AG04449 (cell line): ENCODE data around the gene PTTG1.

Experiments used
- CTCF ChIA-PET: fragments of 350-600 bp; formaldehyde crosslinking; extraction: SDS; loops from one replicate; lab custom pipeline; 2021; ENCODE audit warnings: antibody characterized with exemption; lab: Yijun Ruan, JAX
- POLR2A ChIA-PET: fragments of 400-600, 350-600 bp; formaldehyde crosslinking; extraction: SDS; loops from one replicate; lab custom pipeline; 2020; ENCODE audit warnings: antibody characterized with exemption, inconsistent platforms; lab: Yijun Ruan, JAX
- DNase-seq: peaks from one replicate; pipeline ENCODE4 v3.0.0-alpha.2; 2010; ENCODE audit warnings: low read depth, low spot score
- H3K4me3 ChIP-seq: 2 replicates; pipeline ENCODE4 v1.5.1; 2011; ENCODE audit warnings: low read depth, mild to moderate bottlenecking, control low read depth, low read length
- TF ChIP-seq, protein P1 (sequence below): IDR thresholded peaks from one replicate; pipeline ENCODE4 v1.5.1; 2011; ENCODE audit warnings: mild to moderate bottlenecking, moderate library complexity, low read length, control low read depth, inconsistent platforms; ENCODE audit not compliant: insufficient read depth; ENCODE audit errors: missing control alignments

PTTG1 gene

DNA sequence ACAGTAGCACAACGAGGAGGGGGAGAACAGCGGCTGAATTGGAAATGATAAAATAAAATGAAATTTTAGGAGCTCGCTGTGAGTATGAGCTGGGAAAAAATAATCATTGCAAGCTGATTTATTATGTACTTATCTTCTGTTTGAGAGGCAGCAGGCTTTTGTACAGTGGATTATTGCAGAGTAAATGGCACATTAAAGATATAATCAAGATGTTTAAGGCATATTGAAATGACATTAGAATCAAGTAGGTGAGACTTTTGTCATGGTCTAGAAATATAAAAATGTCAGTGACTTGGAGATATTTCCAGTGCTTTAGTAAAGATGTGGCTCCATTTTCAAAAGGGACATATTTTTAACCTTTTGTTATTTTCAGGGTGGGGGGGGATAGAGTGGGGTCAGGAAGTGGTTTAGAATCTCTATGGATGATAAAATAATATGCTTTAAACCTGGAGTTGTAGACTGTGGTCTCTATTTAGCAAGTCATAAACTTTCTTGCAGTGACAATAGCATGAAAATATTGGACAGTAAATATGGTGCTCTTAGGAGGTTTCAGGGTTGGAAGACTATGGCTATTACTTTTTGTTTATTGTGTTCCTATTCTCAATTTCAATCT, 46.8 kb downstream of the PTTG1 start:
- no peak overlapping the region for H3K4me3 ChIP-seq
- ChIA-PET CTCF (interaction anchor here (6.1 kb wide), 1 partner anchor 29 kb away, joined by 52 read pairs; no protein-coding TSS in a partner anchor), POLR2A (no interaction called here)
- DNase-seq = no peak
- TF ChIP-seq, protein P1, sequence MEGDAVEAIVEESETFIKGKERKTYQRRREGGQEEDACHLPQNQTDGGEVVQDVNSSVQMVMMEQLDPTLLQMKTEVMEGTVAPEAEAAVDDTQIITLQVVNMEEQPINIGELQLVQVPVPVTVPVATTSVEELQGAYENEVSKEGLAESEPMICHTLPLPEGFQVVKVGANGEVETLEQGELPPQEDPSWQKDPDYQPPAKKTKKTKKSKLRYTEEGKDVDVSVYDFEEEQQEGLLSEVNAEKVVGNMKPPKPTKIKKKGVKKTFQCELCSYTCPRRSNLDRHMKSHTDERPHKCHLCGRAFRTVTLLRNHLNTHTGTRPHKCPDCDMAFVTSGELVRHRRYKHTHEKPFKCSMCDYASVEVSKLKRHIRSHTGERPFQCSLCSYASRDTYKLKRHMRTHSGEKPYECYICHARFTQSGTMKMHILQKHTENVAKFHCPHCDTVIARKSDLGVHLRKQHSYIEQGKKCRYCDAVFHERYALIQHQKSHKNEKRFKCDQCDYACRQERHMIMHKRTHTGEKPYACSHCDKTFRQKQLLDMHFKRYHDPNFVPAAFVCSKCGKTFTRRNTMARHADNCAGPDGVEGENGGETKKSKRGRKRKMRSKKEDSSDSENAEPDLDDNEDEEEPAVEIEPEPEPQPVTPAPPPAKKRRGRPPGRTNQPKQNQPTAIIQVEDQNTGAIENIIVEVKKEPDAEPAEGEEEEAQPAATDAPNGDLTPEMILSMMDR = no peak

DNA sequence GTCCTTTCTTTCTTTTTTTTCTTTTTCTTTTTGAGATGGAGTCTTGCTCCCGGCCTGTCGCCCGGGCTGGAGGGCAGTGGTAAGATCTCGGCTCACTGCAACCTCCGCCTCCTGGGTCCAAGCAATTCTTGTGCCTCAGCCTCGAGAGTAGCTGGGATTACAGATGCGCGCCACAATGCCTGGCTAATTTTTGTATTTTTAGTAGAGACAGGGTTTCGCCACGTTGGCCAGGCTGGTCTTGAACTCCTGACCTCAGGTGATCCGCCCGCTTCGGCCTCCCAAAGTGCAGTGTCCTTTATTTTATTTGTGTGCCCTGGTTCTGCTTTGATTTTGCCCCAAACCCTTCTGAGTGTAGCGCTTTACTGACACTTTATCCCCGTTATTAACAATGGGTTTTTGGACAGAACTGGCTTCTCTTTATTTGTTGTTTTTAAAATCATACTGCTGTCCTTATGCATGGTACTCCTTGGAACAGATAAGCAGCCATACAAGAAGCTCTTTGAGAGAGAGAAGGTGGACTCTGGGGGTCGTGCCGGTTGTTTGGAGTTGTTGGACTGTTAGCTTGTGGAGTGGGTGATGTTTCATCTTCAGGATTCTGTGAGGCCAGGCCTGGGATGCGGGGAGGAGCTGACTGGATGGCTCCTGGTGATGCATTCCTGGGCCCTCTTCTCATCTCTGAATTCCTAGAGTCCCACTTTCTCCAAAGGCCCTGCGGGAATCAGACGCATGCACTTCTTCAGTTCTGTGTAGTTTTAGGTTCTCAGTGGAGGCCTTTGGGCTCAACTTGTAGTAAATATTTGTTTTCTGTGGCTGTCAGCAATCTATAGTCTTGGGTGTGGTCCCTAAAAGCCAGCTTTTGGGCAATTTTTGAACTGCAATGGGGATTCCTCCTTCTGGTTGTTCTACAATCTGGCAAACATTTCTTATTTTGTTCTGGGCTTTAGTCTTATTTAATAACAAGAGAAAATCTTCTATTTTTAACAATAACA, 47.8 kb downstream of the PTTG1 start:
- TF ChIP-seq, protein P1 = no peak
- POLR2A ChIA-PET = no interaction called here
- no peak overlapping the region for H3K4me3 ChIP-seq
- CTCF ChIA-PET = no interaction called here
- no peak for DNase-seq

DNA sequence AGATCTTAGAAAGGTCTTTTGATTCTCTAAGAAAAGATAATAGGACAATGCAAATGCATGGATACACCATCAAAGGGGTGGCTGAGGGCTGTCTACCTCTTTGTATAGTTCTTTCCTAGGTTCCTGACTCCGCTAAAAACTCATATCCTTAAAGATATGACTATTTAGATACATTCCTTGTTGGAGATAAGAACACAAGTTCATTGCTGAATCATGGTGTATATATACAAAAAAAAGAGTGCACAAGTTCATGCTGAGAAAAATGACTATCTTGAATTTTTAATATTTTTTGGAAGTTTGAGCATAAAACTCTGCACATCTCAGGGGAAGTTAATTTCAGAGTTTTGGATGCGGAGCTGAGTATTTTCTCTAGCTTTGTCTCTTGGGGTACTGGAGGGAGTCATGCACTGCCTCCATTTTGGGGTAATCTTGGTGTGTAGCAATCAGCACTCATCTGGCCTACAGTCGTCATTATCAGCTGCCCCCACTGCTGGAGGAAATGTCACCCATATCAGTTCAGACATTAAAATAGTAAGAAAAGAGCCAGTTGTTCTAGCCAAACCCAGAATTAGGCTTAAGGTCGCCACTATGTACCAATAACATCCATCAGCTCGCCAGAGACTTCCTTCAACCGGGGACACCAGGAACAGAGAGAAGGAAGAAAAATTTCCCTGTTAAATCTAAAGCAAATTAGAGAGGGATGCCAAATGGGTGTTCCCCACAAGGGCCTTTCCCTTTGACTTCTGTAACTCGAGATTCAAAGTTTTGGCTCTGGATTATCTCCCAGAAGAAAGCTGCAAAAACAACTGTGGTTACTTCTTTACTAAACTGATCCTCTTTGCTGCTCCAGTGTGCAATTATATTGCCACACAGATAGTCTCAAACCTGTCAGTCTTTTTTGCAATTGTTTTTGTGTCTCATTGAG, 49.0 kb downstream of the PTTG1 start:
- no peak overlapping the region for H3K4me3 ChIP-seq
- no peak for DNase-seq
- POLR2A ChIA-PET = no interaction called here
- TF ChIP-seq, protein P1 = no peak
- CTCF ChIA-PET = no interaction called here

DNA sequence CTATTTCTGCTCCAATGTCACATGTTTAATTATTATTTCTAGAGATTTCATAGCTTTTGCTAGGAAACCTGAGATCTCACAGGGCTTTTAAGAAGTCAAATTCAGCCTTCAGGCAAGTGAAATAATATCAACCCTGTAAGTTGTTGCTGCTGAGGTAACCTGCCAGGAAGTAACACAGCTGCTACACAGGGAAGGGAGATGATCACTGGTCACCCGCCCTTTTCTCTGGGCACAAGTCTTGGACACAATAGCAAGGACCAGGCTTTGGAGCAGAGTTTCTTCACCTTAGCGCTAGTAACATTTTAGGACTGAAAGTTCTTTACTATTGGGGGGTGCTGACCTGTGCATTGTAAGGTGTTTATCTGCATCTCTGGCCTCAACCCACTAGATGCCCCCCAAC, 50.1 kb downstream of the PTTG1 start:
- no peak overlapping the region for H3K4me3 ChIP-seq
- TF ChIP-seq, protein P1 = no peak
- DNase-seq = no peak
- CTCF ChIA-PET = no interaction called here
- POLR2A ChIA-PET = no interaction called here

DNA sequence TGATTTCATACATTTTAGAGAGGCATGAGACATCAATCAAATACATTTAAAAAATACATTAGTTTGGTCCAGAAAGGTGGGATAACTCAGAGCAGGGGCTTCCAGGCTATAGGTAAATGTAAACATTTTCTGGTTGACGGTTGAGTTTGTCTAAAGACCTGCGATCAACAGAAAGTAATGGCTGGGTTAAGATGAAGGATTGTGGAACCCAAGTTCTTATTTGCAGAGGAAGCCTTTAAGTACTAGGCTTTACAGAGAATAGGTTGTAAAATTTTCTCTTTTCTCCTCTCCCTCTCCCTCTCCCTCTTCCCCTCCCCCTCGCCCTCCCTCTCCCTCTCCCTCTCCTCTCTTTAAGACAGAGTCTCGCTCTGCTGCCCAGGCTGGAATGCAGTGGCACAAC, 50.8 kb downstream of the PTTG1 start:
- CTCF ChIA-PET = interaction anchor here (3.4 kb wide), 1 partner anchor 33 kb away, joined by 19 read pairs; no protein-coding TSS in a partner anchor
- TF ChIP-seq, protein P1 = no peak
- no peak for DNase-seq
- POLR2A ChIA-PET = no interaction called here
- no peak overlapping the region for H3K4me3 ChIP-seq
